ENCODE measurements around the gene NCKAP5L. TPM values are rescaled to one million over a fixed set of nuclear protein-coding genes. Genes with fewer than 3 reads are reported as not detected.

The NCKAP5L gene
- total and polyA plus RNA-seq, 9 of the 15 experiments (the other 6 are each of a cell fraction or from before 2014, with no cell fraction given), result 0.01 to 14.4 (median 3.7) TPM

DNA sequence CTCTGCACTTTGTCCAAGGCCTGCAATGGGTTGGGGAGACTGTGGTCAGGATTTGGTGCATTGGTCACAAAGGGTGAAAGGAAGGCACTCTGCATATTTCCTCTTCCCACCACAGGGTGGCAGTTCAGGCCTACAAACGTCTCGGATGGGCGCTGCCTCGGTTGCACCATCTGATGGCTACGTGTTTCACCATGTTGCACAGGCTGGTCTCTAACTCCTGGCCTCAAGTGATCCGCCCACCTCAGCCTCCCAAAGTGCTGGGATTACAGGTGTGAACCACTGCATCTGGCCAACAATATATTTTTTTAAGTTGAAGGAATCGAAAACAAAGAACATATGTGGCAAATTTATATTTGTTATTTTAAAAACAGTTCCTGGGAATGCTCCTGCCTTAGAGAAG is 51.8 kb downstream of the NCKAP5L start (continued):
- no peak for TF ChIP-seq EWSR1 (IDR thresholded peaks at IDR 0.05; ENCODE audit: borderline replicate concordance, low read depth, partially characterized antibody)
- TF ChIP-seq ZNF274 (IDR thresholded peaks at IDR 0.05; ENCODE audit: borderline replicate concordance, low read depth, low read length), result no peak
- no peak for TF ChIP-seq FIP1L1 (IDR thresholded peaks at IDR 0.05; ENCODE audit: low read depth, low read length, poor library complexity, severe bottlenecking)
- no peak for TF ChIP-seq NR2F6 (CRISPR knock-in tag; IDR thresholded peaks at IDR 0.05)
- TF ChIP-seq ADNP (tag; IDR thresholded peaks at IDR 0.05), result no peak
- TF ChIP-seq ZNF282 (CRISPR knock-in tag; IDR thresholded peaks at IDR 0.05), result no peak
- TF ChIP-seq HLTF (IDR thresholded peaks at IDR 0.05), result no peak
- no peak for TF ChIP-seq PCBP1 (IDR thresholded peaks at IDR 0.05; ENCODE audit: low read depth, low read length, poor library complexity, severe bottlenecking)
- TF ChIP-seq, protein P1, sequence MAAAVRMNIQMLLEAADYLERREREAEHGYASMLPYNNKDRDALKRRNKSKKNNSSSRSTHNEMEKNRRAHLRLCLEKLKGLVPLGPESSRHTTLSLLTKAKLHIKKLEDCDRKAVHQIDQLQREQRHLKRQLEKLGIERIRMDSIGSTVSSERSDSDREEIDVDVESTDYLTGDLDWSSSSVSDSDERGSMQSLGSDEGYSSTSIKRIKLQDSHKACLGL (CRISPR knock-in tag; IDR thresholded peaks at IDR 0.05; ENCODE audit: borderline replicate concordance, poor library complexity, severe bottlenecking), result no peak
- no peak for TF ChIP-seq ARHGAP35 (IDR thresholded peaks at IDR 0.05; ENCODE audit: partially characterized antibody)
- TF ChIP-seq BHLHE40 (IDR thresholded peaks at IDR 0.05; ENCODE audit: low read length), result no peak; the same call in 1 of the 2 replicates
- TF ChIP-seq RAD21 (CRISPR knock-in tag; conservative IDR thresholded peaks at IDR 0.05 in 1 of 2, IDR thresholded peaks at IDR 0.05 in 1 of 2), result peak; percentile 93 to 95
- TF ChIP-seq NFIC (IDR thresholded peaks at IDR 0.05), result no peak
- no peak for TF ChIP-seq NR2C1 (IDR thresholded peaks at IDR 0.05)
- no peak for TF ChIP-seq NR2C1 (tag; IDR thresholded peaks at IDR 0.05)
- TF ChIP-seq RAD51 (IDR thresholded peaks at IDR 0.05; ENCODE audit: borderline replicate concordance, low read depth), result no peak
- TF ChIP-seq, protein P2, sequence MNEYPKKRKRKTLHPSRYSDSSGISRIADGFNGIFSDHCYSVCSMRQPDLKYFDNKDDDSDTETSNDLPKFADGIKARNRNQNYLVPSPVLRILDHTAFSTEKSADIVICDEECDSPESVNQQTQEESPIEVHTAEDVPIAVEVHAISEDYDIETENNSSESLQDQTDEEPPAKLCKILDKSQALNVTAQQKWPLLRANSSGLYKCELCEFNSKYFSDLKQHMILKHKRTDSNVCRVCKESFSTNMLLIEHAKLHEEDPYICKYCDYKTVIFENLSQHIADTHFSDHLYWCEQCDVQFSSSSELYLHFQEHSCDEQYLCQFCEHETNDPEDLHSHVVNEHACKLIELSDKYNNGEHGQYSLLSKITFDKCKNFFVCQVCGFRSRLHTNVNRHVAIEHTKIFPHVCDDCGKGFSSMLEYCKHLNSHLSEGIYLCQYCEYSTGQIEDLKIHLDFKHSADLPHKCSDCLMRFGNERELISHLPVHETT (CRISPR knock-in tag; conservative IDR thresholded peaks at IDR 0.05 in 1 of 2, IDR thresholded peaks at IDR 0.05 in 1 of 2), result no peak
- TF ChIP-seq, protein P3, sequence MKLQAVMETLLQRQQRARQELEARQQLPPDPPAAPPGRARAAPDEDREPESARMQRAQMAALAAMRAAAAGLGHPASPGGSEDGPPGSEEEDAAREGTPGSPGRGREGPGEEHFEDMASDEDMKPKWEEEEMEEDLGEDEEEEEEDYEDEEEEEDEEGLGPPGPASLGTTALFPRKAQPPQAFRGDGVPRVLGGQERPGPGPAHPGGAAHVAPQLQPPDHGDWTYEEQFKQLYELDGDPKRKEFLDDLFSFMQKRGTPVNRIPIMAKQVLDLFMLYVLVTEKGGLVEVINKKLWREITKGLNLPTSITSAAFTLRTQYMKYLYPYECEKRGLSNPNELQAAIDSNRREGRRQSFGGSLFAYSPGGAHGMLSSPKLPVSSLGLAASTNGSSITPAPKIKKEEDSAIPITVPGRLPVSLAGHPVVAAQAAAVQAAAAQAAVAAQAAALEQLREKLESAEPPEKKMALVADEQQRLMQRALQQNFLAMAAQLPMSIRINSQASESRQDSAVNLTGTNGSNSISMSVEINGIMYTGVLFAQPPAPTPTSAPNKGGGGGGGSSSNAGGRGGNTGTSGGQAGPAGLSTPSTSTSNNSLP (IDR thresholded peaks at IDR 0.05; ENCODE audit: borderline replicate concordance, low read depth, low read length), result no peak
- TF ChIP-seq, protein P4, sequence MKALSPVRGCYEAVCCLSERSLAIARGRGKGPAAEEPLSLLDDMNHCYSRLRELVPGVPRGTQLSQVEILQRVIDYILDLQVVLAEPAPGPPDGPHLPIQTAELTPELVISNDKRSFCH (CRISPR knock-in tag; IDR thresholded peaks at IDR 0.05), result no peak
- TF ChIP-seq, protein P4 (tag; IDR thresholded peaks at IDR 0.05), result no peak
- TF ChIP-seq KDM1A (IDR thresholded peaks at IDR 0.05), result no peak
- TF ChIP-seq MTA3 (IDR thresholded peaks at IDR 0.05; ENCODE audit: borderline replicate concordance), result no peak; the same call in 1 of the 2 replicates
- TF ChIP-seq RCOR1 (IDR thresholded peaks at IDR 0.05; ENCODE audit: borderline replicate concordance in 1 of 2, low read depth in 2 of 2, low read length in 2 of 2), result peak in 1 of 2 experiments; percentile 47; a peak in 1 of 4 replicates
- TF ChIP-seq ZNF76 (CRISPR knock-in tag; IDR thresholded peaks at IDR 0.05; ENCODE audit: borderline replicate concordance), result no peak
- no peak for TF ChIP-seq NCOA2 (IDR thresholded peaks at IDR 0.05; ENCODE audit: partially characterized antibody in 2 of 2)
- no peak for TF ChIP-seq E2F3 (CRISPR knock-in tag; IDR thresholded peaks at IDR 0.05)

Data from K562 (cell line).